Measurements from ENCODE around the gene LHCGR.

- TF ChIP-seq CTCF (IDR thresholded peaks at IDR 0.05) (no peak), POLR2A (IDR thresholded peaks at IDR 0.05) (no peak)
These were observed 58.6 kb downstream of the LHCGR start for GRCh38 chr2:48696881-48697280.

Data from lower leg skin (tissue), 3 donors.